Right lobe of liver (tissue), 4 donors: ENCODE results near the gene ARHGAP22.

Experiments used
- POLR2A ChIP-seq: fragments of 450-650 bp; IDR thresholded peaks from one replicate; pipeline ENCODE4 v1.6.1; 2017; ENCODE audit warnings: antibody characterized with exemption, mild to moderate bottlenecking
- TF ChIP-seq, protein P1 (sequence below), 4 donors: fragments of 200-600 bp in 3 of 4; fragments of 450-650 bp in 1 of 4; IDR thresholded peaks; one replicate each; pipeline versions ENCODE4 v1.5.1 to v1.8.0; 2016 to 2022; ENCODE audit warnings: antibody characterized with exemption in 4 of 4, mild to moderate bottlenecking in 2 of 4
- donor health status: DM: no; HTN: no; CAD: no.
- donor health status: DM: no; HTN: no; CAD: no.
- donor health status: DM: no; HTN: yes; CAD: no.

GRCh38 chr10:48638158-48638557, 33.3 kb upstream of the ARHGAP22 start:
- TF ChIP-seq POLR2A: no peak
- TF ChIP-seq, protein P1, sequence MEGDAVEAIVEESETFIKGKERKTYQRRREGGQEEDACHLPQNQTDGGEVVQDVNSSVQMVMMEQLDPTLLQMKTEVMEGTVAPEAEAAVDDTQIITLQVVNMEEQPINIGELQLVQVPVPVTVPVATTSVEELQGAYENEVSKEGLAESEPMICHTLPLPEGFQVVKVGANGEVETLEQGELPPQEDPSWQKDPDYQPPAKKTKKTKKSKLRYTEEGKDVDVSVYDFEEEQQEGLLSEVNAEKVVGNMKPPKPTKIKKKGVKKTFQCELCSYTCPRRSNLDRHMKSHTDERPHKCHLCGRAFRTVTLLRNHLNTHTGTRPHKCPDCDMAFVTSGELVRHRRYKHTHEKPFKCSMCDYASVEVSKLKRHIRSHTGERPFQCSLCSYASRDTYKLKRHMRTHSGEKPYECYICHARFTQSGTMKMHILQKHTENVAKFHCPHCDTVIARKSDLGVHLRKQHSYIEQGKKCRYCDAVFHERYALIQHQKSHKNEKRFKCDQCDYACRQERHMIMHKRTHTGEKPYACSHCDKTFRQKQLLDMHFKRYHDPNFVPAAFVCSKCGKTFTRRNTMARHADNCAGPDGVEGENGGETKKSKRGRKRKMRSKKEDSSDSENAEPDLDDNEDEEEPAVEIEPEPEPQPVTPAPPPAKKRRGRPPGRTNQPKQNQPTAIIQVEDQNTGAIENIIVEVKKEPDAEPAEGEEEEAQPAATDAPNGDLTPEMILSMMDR (IDR thresholded peaks at IDR 0.05): no peak
